Astrocyte (in vitro differentiated cells and primary cell): ENCODE data around the gene ARHGAP26.
"Not testable (repeated sequence)": the region's sequence is repeated elsewhere in the genome, so short reads cannot be mapped to it uniquely, and the experiment has no call there.

Experiments
- CTCF ChIP-seq: IDR thresholded peaks from 2 replicates; pipeline ENCODE4 v1.5.1; 2011; ENCODE audit warnings: low read depth, mild to moderate bottlenecking, inconsistent platforms, low read length, moderate library complexity; ENCODE audit not compliant: insufficient read depth
- EZH2 ChIP-seq: IDR thresholded peaks from 2 replicates; pipeline ENCODE4 v1.6.1; 2012; ENCODE audit warnings: mild to moderate bottlenecking, low read length, inconsistent platforms; ENCODE audit not compliant: insufficient read depth

DNA sequence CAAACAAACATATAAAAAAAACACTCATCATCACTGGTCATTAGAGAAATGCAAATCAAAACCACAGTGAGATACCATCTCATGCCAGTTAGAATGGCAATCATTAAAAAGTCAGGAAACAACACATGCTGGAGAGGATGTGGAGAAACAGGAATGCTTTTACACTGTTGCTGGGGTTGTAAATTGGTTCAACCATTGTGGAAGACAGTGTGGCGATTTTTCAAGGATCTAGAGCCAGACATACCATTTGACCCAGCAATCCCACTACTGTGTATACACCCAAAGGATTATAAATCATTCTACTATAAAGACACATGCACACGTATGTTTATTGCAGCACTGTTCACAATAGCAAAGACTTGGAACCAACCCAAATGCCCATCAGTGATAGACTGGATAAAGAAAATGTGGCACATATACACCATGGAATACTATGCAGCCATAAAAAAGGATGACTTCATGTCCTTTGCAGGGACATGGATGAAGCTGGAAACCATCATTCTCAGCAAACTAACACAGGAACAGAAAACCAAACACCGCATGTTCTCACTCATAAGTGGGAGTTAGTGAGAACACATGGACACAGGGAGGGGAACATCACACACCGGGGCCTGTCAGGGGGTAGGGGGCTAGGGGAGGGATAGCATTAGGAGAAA is 433.3 kb downstream of the ARHGAP26 start:
- TF ChIP-seq CTCF, EZH2: not testable (repeated sequence)
